GM21360 (cell line): ENCODE measurements around the gene EEF1AKMT4.
A peak's percentile ranks its signal among the peaks of the same experiment; 100 is the strongest.

Experiments
- ATAC-seq: cut with Tn5 transposase; IDR thresholded peaks from one replicate; pipeline ENCODE4 v1.9.1; 2021; ENCODE audit warnings: mild to moderate bottlenecking, moderate library complexity; ENCODE audit not compliant: unreplicated experiment

EEF1AKMT4 gene

DNA sequence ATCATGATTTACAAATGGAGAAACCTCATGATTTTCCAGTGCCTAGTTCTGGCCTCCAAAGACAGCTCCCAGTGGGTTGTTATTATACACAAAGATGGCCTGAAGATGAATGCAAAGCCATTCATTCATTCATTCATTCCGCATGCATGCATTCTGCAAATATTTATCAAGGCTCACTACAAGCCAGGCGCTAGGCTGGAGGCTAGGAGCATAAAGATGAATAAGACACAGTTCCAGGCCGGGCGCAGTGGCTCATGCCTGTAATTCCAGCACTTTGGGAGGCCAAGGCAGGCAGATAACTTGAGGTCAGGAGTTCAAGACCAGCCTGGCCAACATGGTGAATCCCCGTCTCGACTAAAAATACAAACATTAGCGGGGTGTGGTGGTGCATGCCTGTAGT lies 47.1 kb downstream of the EEF1AKMT4 start:
- ATAC-seq, result no peak

DNA sequence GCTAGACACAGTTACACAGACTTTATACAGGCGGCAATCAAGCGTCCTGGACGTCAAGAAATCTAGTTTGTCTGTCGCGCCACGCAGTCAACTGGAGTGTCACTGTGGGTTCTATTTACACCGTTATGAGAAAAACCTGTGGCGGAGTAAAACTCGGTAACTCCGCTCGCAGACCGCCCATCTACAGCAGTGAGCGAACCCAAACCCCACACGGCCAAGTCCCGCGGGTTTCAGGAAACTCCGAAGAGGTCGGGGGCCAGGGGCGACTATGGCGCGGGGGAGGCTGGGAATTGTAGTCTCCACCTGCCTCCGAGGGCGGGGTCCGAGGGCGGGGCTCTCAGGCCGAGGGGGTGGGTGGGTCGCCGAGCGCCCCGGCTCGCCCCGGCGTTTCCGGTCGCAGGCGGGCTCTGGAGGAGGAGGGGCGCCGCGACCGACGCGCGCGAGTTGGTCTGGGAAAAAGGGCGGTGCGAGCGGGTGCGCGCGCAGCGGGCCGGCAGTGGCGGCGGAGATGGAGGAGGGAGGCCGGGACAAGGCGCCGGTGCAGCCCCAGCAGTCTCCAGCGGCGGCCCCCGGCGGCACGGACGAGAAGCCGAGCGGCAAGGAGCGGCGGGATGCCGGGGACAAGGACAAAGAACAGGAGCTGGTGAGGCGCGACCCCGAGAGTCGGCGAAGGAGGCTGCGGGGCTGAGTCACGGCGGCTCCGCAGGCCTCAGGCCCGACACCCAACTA lies 49.5 kb downstream of the EEF1AKMT4 start, which contains the start of gene PSMD2:
Gene PSMD2, plus strand, starts transcription at position 483 of the 729 bp plus-strand sequence. Its CDS starts 26 bp downstream, at position 509.
- peak; percentile 91 for ATAC-seq

DNA sequence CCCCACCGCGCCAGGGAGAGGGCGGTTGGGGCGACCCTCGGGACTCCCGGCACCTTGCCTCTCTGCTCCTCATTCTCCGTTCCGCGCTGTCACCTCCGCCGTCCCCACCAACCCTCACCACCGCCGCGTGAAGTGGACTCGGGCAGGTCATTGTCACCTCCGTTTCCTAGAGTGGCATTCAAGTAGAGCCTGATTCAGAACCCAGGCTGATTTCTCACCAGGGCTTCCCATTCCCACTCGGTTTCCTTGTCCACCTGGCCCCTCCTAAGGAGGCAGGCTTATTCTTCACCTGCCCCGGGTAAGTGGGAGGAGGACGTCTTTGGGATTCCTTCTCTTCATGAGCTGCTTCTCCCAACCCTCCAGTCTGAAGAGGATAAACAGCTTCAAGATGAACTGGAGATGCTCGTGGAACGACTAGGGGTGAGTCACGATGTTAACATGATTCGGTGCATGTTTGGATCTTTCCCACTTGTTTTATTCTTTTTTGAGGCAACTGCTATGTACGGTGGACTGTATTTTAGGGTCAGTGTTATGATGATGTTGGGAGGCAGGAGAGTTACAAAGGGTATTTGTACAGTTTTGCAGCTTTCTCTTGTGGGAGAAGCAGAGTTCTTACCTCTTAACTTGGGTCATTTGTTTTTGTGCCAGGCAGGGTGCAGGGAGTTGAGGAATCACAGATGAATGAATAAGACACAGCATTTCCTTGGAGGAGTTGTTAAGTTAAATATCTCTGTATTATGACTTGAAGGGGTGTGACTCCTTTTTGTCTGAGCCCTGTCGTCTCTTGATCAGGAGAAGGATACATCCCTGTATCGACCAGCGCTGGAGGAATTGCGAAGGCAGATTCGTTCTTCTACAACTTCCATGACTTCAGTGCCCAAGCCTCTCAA lies 50.3 kb downstream of the EEF1AKMT4 start:
- ATAC-seq, result no peak

DNA sequence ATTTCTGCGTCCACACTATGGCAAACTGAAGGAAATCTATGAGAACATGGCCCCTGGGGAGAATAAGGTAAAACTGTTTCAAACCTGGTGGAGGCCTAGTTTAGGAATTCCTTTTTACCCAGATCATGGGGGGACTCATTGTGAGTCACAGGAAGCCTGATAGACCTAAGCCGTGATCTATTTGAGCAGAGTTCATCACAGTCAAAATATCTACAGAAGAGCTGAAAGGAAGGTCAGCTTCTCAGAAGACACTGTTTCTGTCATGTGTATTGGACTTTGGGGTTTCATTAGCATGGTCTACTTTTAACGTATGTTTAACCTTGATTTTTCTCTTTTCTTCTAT lies 50.9 kb downstream of the EEF1AKMT4 start:
- no peak for ATAC-seq

DNA sequence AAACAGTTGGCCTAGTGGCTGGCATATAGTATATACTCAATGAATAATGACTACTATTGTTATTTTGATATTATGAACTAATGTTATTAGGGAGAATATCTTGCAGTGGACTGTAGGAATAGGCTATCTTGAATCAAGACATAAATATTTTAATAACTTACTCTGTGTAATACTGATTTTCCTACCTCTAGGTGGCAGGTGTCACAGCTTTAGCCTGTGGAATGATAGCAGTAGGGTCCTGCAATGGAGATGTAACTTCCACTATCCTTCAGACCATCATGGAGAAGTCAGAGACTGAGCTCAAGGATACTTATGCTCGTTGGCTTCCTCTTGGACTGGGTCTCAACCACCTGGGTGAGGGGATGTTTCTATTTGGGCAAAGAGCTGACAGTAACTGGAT lies 56.1 kb downstream of the EEF1AKMT4 start:
- ATAC-seq, result no peak

DNA sequence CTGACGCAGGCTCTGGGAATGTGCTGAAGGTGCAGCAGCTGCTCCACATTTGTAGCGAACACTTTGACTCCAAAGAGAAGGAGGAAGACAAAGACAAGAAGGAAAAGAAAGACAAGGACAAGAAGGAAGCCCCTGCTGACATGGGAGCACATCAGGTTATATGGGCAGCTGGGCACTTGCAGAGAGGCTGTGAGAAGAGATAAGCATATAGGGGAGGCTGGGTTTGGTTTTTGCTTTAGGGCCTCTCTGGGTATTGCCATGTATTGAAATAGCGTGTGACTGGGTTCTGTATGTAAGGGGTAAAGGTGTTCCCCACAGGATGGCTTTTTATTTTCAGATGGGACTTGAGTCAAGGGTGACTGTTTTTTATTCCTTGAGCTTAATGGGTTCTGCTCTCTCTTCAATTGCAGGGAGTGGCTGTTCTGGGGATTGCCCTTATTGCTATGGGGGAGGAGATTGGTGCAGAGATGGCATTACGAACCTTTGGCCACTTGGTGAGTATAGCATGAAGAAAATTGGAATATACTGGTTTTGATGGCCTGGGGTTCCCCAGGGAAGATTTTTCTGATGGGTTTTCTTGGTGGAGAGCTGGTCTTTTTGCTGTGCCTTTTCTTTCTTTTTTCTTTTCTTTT lies 57.0 kb downstream of the EEF1AKMT4 start:
- ATAC-seq, result no peak

DNA sequence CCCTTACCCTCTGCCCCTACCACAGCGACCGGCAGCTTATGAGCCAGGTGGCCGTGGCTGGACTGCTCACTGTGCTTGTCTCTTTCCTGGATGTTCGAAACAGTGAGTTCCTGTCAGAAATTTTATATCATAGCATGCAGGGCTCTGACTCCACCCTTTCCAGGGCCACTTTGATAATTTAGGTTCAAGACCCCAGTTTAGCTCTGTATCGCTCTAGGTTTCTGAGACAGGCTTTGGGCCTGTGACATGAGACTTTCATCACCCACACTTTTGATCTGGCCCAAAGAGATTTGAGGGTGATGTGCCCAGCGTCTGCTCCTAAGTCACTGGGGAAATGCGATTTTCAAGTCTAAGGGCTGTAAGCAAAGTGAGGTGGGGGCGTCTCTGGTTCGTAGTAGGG lies 58.4 kb downstream of the EEF1AKMT4 start:
- no peak for ATAC-seq
